GM23248 (cell line): ENCODE data around the gene PMFBP1. TPM values are rescaled to one million over a fixed set of nuclear protein-coding genes. Genes with fewer than 3 reads are reported as not detected.

ENCODE experiments used
- DNase-seq: peaks from one replicate; pipeline ENCODE4 v3.0.0-alpha.2; 2015
- H2AFZ ChIP-seq: fragments of 200-600 bp; sonication (generic); 2 replicates; pipeline ENCODE4 v1.6.1; 2016; ENCODE audit warnings: antibody characterized with exemption
- H3F3A ChIP-seq: fragments of 200-600 bp; sonication (generic); 2 replicates; pipeline ENCODE4 v1.6.1; 2016; ENCODE audit warnings: mild to moderate bottlenecking, antibody characterized with exemption, mixed run types; ENCODE audit not compliant: insufficient read depth
- H3K27ac ChIP-seq: fragments of 200-600 bp; sonication (generic); 2 replicates; pipeline ENCODE4 v1.5.1; 2016; ENCODE audit warnings: mild to moderate bottlenecking
- H3K27me3 ChIP-seq: fragments of 200-600 bp; sonication (generic); replicated peaks from 2 replicates; pipeline ENCODE4 v1.6.1; 2016; ENCODE audit warnings: mild to moderate bottlenecking; ENCODE audit not compliant: insufficient read depth
- H3K36me3 ChIP-seq: fragments of 200-600 bp; sonication (generic); 2 replicates; pipeline ENCODE4 v1.6.1; 2016; ENCODE audit warnings: low read depth, mild to moderate bottlenecking
- H3K4me1 ChIP-seq: fragments of 200-600 bp; sonication (generic); 2 replicates; pipeline ENCODE4 v1.6.1; 2016; ENCODE audit warnings: mild to moderate bottlenecking; ENCODE audit not compliant: insufficient read depth
- H3K4me2 ChIP-seq: fragments of 200-600 bp; sonication (generic); one replicate; pipeline ENCODE4 v1.6.1; 2016; ENCODE audit warnings: mild to moderate bottlenecking; ENCODE audit not compliant: unreplicated experiment
- H3K4me3 ChIP-seq: fragments of 200-600 bp; sonication (generic); 2 replicates; pipeline ENCODE4 v1.5.1; 2016; ENCODE audit warnings: mild to moderate bottlenecking
- H3K79me2 ChIP-seq: fragments of 200-600 bp; sonication (generic); 2 replicates; pipeline ENCODE4 v1.6.1; 2016; ENCODE audit warnings: mild to moderate bottlenecking; ENCODE audit not compliant: insufficient read depth
- H3K9ac ChIP-seq: fragments of 200-600 bp; sonication (generic); 2 replicates; pipeline ENCODE4 v1.6.1; 2016; ENCODE audit warnings: mild to moderate bottlenecking
- H3K9me2 ChIP-seq: fragments of 200-600 bp; sonication (generic); 2 replicates; pipeline ENCODE4 v1.6.1; 2016; ENCODE audit warnings: mixed run types, mild to moderate bottlenecking, moderate library complexity; ENCODE audit not compliant: insufficient read depth
- H3K9me3 ChIP-seq: fragments of 200-600 bp; sonication (generic); one replicate; pipeline ENCODE4 v1.6.1; 2017; ENCODE audit warnings: low read depth
- H4K20me1 ChIP-seq: fragments of 200-600 bp; sonication (generic); 2 replicates; pipeline ENCODE4 v1.6.0; 2016; ENCODE audit not compliant: insufficient read depth
- EZH2 ChIP-seq: fragments of 200-600 bp; sonication (generic); IDR thresholded peaks from 2 replicates; pipeline ENCODE4 v1.6.1; 2018; ENCODE audit warnings: antibody characterized with exemption, mild to moderate bottlenecking; ENCODE audit not compliant: insufficient read depth, poor library complexity, severe bottlenecking
- EZH2phosphoT487 ChIP-seq: fragments of 200-600 bp; sonication (generic); IDR thresholded peaks from 2 replicates; pipeline ENCODE4 v1.6.1; 2018; ENCODE audit warnings: antibody characterized with exemption, moderate library complexity, mild to moderate bottlenecking, low read depth; ENCODE audit not compliant: insufficient read depth
- WGBS, 2 experiments: methylation state at CpG; one replicate each; pipeline ENCODE4 v1.1.6; 2015 to 2017; ENCODE audit warnings: low lambda C conversion rate in 2 of 2, low coverage in 1 of 2; ENCODE audit errors: missing lambda C conversion rate in 2 of 2; 5-methylcytosine and 5-hydroxymethylcytosine counted together
- in situ Hi-C: fragments of 300-500 bp; cut with MboI; formaldehyde crosslinking; loops from 2 replicates; pipeline ENCODE4 v1.15.0; 2020
- polyA plus RNA-seq: library from polyadenylated mRNA; unstranded; fragments of >200 nt; fragmentation: Nextera tagmentation; extraction: Ambion mirVana; gene quantifications from 2 replicates; pipeline ENCODE4 v1.2.1, GENCODE V29; 2016
- total RNA-seq: library from RNA; depleted of rRNA; stranded (reverse); fragments of >200 nt; shearing (Covaris generic); gene quantifications from 2 replicates; pipeline ENCODE4 v1.2.3, GENCODE V29; 2014

Gene PMFBP1
- total and polyA plus RNA-seq, 2 experiments from 2014 or later = not detected

- no peak overlapping the region for H3K4me3 ChIP-seq
- H3K9me2 ChIP-seq = no peaks in the 10 kb centered on the region
- H3K4me1 ChIP-seq = no peaks in the 10 kb centered on the region
- no peak overlapping the region for H3K4me2 ChIP-seq
- no peaks in the 10 kb centered on the region for H3K27me3 ChIP-seq
- no peaks in the 10 kb centered on the region for H3K9me3 ChIP-seq
- no peaks in the 10 kb centered on the region for H3K79me2 ChIP-seq
- H4K20me1 ChIP-seq = no peaks in the 10 kb centered on the region
- H3K27ac ChIP-seq = no peak overlapping the region
- H3K36me3 ChIP-seq = peaks cover 48% of the 10 kb centered on the region
- H3F3A ChIP-seq = no peaks in the 10 kb centered on the region
- in situ Hi-C loops = no loop called here
- 93 to 98% methylated on average over 9 of the region's 9 CpGs for WGBS, 2 experiments
- no peak for TF ChIP-seq EZH2
- TF ChIP-seq EZH2phosphoT487 = no peak
- H2AFZ ChIP-seq = no peak overlapping the region
- no peak for DNase-seq
- H3K9ac ChIP-seq = no peak overlapping the region
Measured at GRCh38 chr16:72104905-72105304, 67.0 kb downstream of the PMFBP1 start.

- DNase-seq = no peak
- Histone ChIP-seq H2AFZ (no peak overlapping the region), H3K36me3 (peaks cover 46% of the 10 kb centered on the region; the same call in 1 of the 2 replicates), H3K79me2 (peaks cover 22% of the 10 kb centered on the region), H3K27me3 (no peaks in the 10 kb centered on the region), H3F3A (no peaks in the 10 kb centered on the region), H3K4me1 (no peaks in the 10 kb centered on the region), H3K27ac (no peak overlapping the region), H3K4me2 (no peak overlapping the region), H3K9ac (no peak overlapping the region), H3K4me3 (no peak overlapping the region), H4K20me1 (no peaks in the 10 kb centered on the region), H3K9me2 (no peaks in the 10 kb centered on the region), H3K9me3 (no peaks in the 10 kb centered on the region)
- TF ChIP-seq EZH2 (no peak), EZH2phosphoT487 (no peak)
- in situ Hi-C loops = no loop called here
- 78 to 81% methylated on average over 10 of the region's 10 CpGs for WGBS, 2 experiments
Measured at GRCh38 chr16:72101195-72101594, 70.8 kb downstream of the PMFBP1 start.

- Histone ChIP-seq H3K4me2 (no peak overlapping the region), H3K4me3 (no peak overlapping the region), H3K27ac (no peak overlapping the region), H3K4me1 (peaks cover 14% of the 10 kb centered on the region), H3K9me2 (no peaks in the 10 kb centered on the region), H3K9me3 (no peaks in the 10 kb centered on the region), H4K20me1 (no peaks in the 10 kb centered on the region), H2AFZ (no peak overlapping the region), H3K36me3 (peaks cover 38% of the 10 kb centered on the region; the same call in 1 of the 2 replicates), H3K9ac (no peak overlapping the region), H3K79me2 (peaks cover 40% of the 10 kb centered on the region), H3K27me3 (no peaks in the 10 kb centered on the region), H3F3A (no peaks in the 10 kb centered on the region)
- 66 to 72% methylated on average over 12 of the region's 12 CpGs for WGBS, 2 experiments
- TF ChIP-seq EZH2phosphoT487 (no peak), EZH2 (no peak)
- in situ Hi-C loops = no loop called here
- peak; percentile 69 for DNase-seq
Measured at GRCh38 chr16:72099377-72099818, 72.6 kb downstream of the PMFBP1 start.

GRCh38 chr16:72098936-72099335, 73.0 kb downstream of the PMFBP1 start:
- Histone ChIP-seq H3K27me3 (no peaks in the 10 kb centered on the region), H2AFZ (no peak overlapping the region), H3K9me2 (no peaks in the 10 kb centered on the region), H3K27ac (no peak overlapping the region), H3K4me3 (no peak overlapping the region), H3K79me2 (peaks cover 44% of the 10 kb centered on the region), H3K36me3 (peaks cover 36% of the 10 kb centered on the region; the same call in 1 of the 2 replicates), H3K9me3 (no peaks in the 10 kb centered on the region), H3K9ac (no peak overlapping the region), H3K4me1 (peaks cover 14% of the 10 kb centered on the region), H3K4me2 (no peak overlapping the region), H3F3A (no peaks in the 10 kb centered on the region), H4K20me1 (no peaks in the 10 kb centered on the region)
- 90 to 93% methylated on average over 15 of the region's 15 CpGs for WGBS, 2 experiments
- DNase-seq = no peak
- TF ChIP-seq EZH2 (no peak), EZH2phosphoT487 (no peak)
- in situ Hi-C loops = no loop called here

GRCh38 chr16:72094266-72094610, 77.7 kb downstream of the PMFBP1 start:
- Histone ChIP-seq H3K4me2 (peak overlapping the region; percentile 96), H3K9me2 (no peaks in the 10 kb centered on the region), H3K4me3 (peak overlapping the region; percentile 97), H3K36me3 (peaks cover 16% of the 10 kb centered on the region; the same call in 1 of the 2 replicates), H3K9ac (peak overlapping the region; percentile 88), H3K79me2 (peaks cover 87% of the 10 kb centered on the region), H3F3A (no peaks in the 10 kb centered on the region), H3K9me3 (no peaks in the 10 kb centered on the region), H3K4me1 (peaks cover 25% of the 10 kb centered on the region), H4K20me1 (no peaks in the 10 kb centered on the region), H3K27me3 (no peaks in the 10 kb centered on the region), H2AFZ (peak overlapping the region; percentile 85), H3K27ac (peak overlapping the region; percentile 74)
- peak; percentile 68 for DNase-seq
- 1% methylated on average over 11 of the region's 11 CpGs for WGBS, 2 experiments
- in situ Hi-C loops = no loop called here
- TF ChIP-seq EZH2 = no peak
